Liver (tissue), 9 donors: Measurements from ENCODE around the gene CGNL1. TPM values are rescaled to one million over a fixed set of nuclear protein-coding genes. Genes with fewer than 3 reads are reported as not detected.

Experiments used
- DNase-seq: peaks from one replicate; pipeline ENCODE4 v3.0.0-alpha.2; 2017; ENCODE audit warnings: low spot score
- H3K27ac ChIP-seq, 2 donors: one replicate each; pipeline ENCODE4 v1.7.0; 2013; ENCODE audit warnings: inconsistent platforms in 2 of 2, low read length in 2 of 2, control low read depth in 1 of 2, low read depth in 1 of 2, mild to moderate bottlenecking in 1 of 2
- H3K27me3 ChIP-seq, 4 donors: one replicate each; pipeline versions ENCODE4 v1.6.1 to v1.7.0; 2013; ENCODE audit warnings: low read length in 3 of 4, inconsistent platforms in 1 of 4, mild to moderate bottlenecking in 1 of 4, moderate library complexity in 1 of 4; ENCODE audit not compliant: control insufficient read depth in 4 of 4, insufficient read depth in 4 of 4
- H3K36me3 ChIP-seq, 4 donors: one replicate each; pipeline versions ENCODE4 v1.6.1 to v1.7.0; 2013; ENCODE audit warnings: low read length in 3 of 4, mild to moderate bottlenecking in 3 of 4, low read depth in 1 of 4, moderate library complexity in 1 of 4; ENCODE audit not compliant: control insufficient read depth in 4 of 4, insufficient read depth in 3 of 4
- H3K4me1 ChIP-seq, 4 donors: one replicate each; pipeline versions ENCODE4 v1.6.1 to v1.7.0; 2013; ENCODE audit warnings: low read length in 3 of 4, mild to moderate bottlenecking in 3 of 4, moderate library complexity in 1 of 4; ENCODE audit not compliant: control insufficient read depth in 4 of 4, insufficient read depth in 4 of 4
- H3K4me3 ChIP-seq, 3 donors: one replicate each; pipeline versions ENCODE4 v1.6.1 to v1.7.0; 2013; ENCODE audit warnings: low read length in 3 of 3, control low read depth in 1 of 3, low read depth in 1 of 3, mild to moderate bottlenecking in 1 of 3
- H3K9ac ChIP-seq, 2 donors: one replicate each; pipeline ENCODE4 v1.7.0; 2013; ENCODE audit warnings: low read length in 2 of 2, mild to moderate bottlenecking in 2 of 2, moderate library complexity in 2 of 2, control low read depth in 1 of 2, low read depth in 1 of 2
- H3K9me3 ChIP-seq, 4 donors: one replicate each; pipeline versions ENCODE4 v1.6.1 to v1.7.0; 2013; ENCODE audit warnings: low read length in 3 of 4; ENCODE audit not compliant: control insufficient read depth in 4 of 4
- ATF3 ChIP-seq: IDR thresholded peaks from 2 replicates; pipeline ENCODE4 v1.6.1; 2016; ENCODE audit warnings: antibody characterized with exemption
- CTCF ChIP-seq: fragments of 150-350 bp; IDR thresholded peaks from 2 replicates; pipeline ENCODE4 v1.5.1; 2017; ENCODE audit warnings: improper control_type of control experiment, low read depth, low read length; ENCODE audit not compliant: missing input control
- EGR1 ChIP-seq, 2 donors: IDR thresholded peaks; 2 replicates each; pipeline ENCODE4 v1.6.1; 2016 to 2018; ENCODE audit warnings: antibody characterized with exemption in 2 of 2, low read depth in 2 of 2
- FOXA1 ChIP-seq: IDR thresholded peaks from 2 replicates; pipeline ENCODE4 v1.6.1; 2016; ENCODE audit warnings: antibody characterized with exemption
- FOXA2 ChIP-seq: IDR thresholded peaks from 2 replicates; pipeline ENCODE4 v1.6.1; 2016; ENCODE audit warnings: antibody characterized with exemption
- GABPA ChIP-seq, 2 donors: IDR thresholded peaks in 1 of 2; conservative IDR thresholded peaks in 1 of 2; 2 replicates each; pipeline ENCODE4 v1.6.1; 2016; ENCODE audit warnings: antibody characterized with exemption in 2 of 2, mild to moderate bottlenecking in 1 of 2, moderate library complexity in 1 of 2
- HNF4A ChIP-seq, 2 donors: conservative IDR thresholded peaks; 2 replicates each; pipeline ENCODE4 v1.6.1; 2016; ENCODE audit warnings: antibody characterized with exemption in 2 of 2, mild to moderate bottlenecking in 2 of 2
- HNF4G ChIP-seq: IDR thresholded peaks from 2 replicates; pipeline ENCODE4 v1.6.1; 2016; ENCODE audit warnings: antibody characterized with exemption
- JUND ChIP-seq, 2 donors: IDR thresholded peaks; 2 replicates each; pipeline ENCODE4 v1.6.1; 2016; ENCODE audit warnings: antibody characterized with exemption in 2 of 2
- MAX ChIP-seq: IDR thresholded peaks from 2 replicates; pipeline ENCODE4 v1.6.1; 2016; ENCODE audit warnings: antibody characterized with exemption
- NR2F2 ChIP-seq: IDR thresholded peaks from 2 replicates; pipeline ENCODE4 v1.6.1; 2016; ENCODE audit warnings: antibody characterized with exemption
- RAD21 ChIP-seq, 2 donors: IDR thresholded peaks; 2 replicates each; pipeline ENCODE4 v1.6.1; 2016; ENCODE audit warnings: antibody characterized with exemption in 2 of 2, mild to moderate bottlenecking in 2 of 2
- REST ChIP-seq: IDR thresholded peaks from 2 replicates; pipeline ENCODE4 v1.6.1; 2016; ENCODE audit warnings: antibody characterized with exemption, mild to moderate bottlenecking
- RXRA ChIP-seq, 2 donors: IDR thresholded peaks; 2 replicates each; pipeline ENCODE4 v1.6.1; 2017 to 2018; ENCODE audit warnings: antibody characterized with exemption in 2 of 2, mild to moderate bottlenecking in 1 of 2
- SP1 ChIP-seq: IDR thresholded peaks from 2 replicates; pipeline ENCODE4 v1.6.1; 2018; ENCODE audit warnings: antibody characterized with exemption, mild to moderate bottlenecking
- TAF1 ChIP-seq: conservative IDR thresholded peaks from 2 replicates; pipeline ENCODE4 v1.6.1; 2016; ENCODE audit warnings: antibody characterized with exemption, mild to moderate bottlenecking
- YY1 ChIP-seq: IDR thresholded peaks from 2 replicates; pipeline ENCODE4 v1.6.1; 2016; ENCODE audit warnings: antibody characterized with exemption, mild to moderate bottlenecking
- ZBTB33 ChIP-seq: IDR thresholded peaks from 2 replicates; pipeline ENCODE4 v1.6.1; 2016; ENCODE audit warnings: antibody characterized with exemption
- WGBS: extraction: QIAGEN DNeasy Blood & Tissue Kit; methylation state at CpG from one replicate; pipeline ENCODE4 v1.1.7; 2013; 5-methylcytosine and 5-hydroxymethylcytosine counted together
- polyA plus RNA-seq, 2 donors: library from polyadenylated mRNA; stranded (reverse) in 1 of 2; unstranded in 1 of 2; fragments of 200-250 nt in 1 of 2; fragments of >200 nt in 1 of 2; fragmentation: Nextera tagmentation in 1 of 2; extraction: Ambion mirVana in 1 of 2; gene quantifications; one replicate each; pipeline versions ENCODE4 v1.2.1 to v1.2.3, GENCODE V29; 2013 to 2015
- total RNA-seq, 2 donors: library from RNA; depleted of rRNA; stranded (reverse); fragments of >200 nt; gene quantifications; one replicate each; pipeline ENCODE4 v1.2.3, GENCODE V29; 2014
- donor health status: healthy.
- donor health status: healthy.
- donor health status: healthy.
- donor health status: healthy.
- donor health status: healthy.

Gene CGNL1
- total and polyA plus RNA-seq, 4 donors, result 12.0 to 31.9 (median 16.1) TPM

- no peaks in the 10 kb centered on the region for H3K27me3 ChIP-seq
- no peak for TF ChIP-seq HNF4A (conservative IDR thresholded peaks at IDR 0.05)
- TF ChIP-seq EGR1 (IDR thresholded peaks at IDR 0.05; ENCODE audit: low read depth in 2 of 2), result no peak
- no peak for TF ChIP-seq MAX
- no peak for TF ChIP-seq NR2F2
- no peak for TF ChIP-seq CTCF
- TF ChIP-seq TAF1, result no peak
- no peak for TF ChIP-seq HNF4G
- TF ChIP-seq FOXA1, result no peak
- no peak for TF ChIP-seq SP1
- TF ChIP-seq ZBTB33, result no peak
- no peak for TF ChIP-seq RAD21 (IDR thresholded peaks at IDR 0.05)
- TF ChIP-seq REST, result no peak
- no peak for TF ChIP-seq RXRA (IDR thresholded peaks at IDR 0.05)
- TF ChIP-seq GABPA (IDR thresholded peaks at IDR 0.05 in 1 of 2, conservative IDR thresholded peaks at IDR 0.05 in 1 of 2), result no peak
- TF ChIP-seq ATF3, result no peak
- TF ChIP-seq FOXA2, result no peak
- no peak for TF ChIP-seq YY1
- no peak for TF ChIP-seq JUND (IDR thresholded peaks at IDR 0.05)
- no peak overlapping the region for H3K4me3 ChIP-seq
- H3K27ac ChIP-seq, result no peak overlapping the region
- no peaks in the 10 kb centered on the region for H3K9me3 ChIP-seq
- WGBS, result 94% methylated on average over 3 of the region's 3 CpGs
- no peak for DNase-seq
- H3K9ac ChIP-seq, result no peak overlapping the region
- H3K4me1 ChIP-seq, result no peaks in the 10 kb centered on the region
- H3K36me3 ChIP-seq, result peaks cover 3 to 31% (median 24%) of the 10 kb centered on the region in 4 donors
Measured at GRCh38 chr15:57446393-57446792, 70.1 kb downstream of the CGNL1 start.

- H3K36me3 ChIP-seq, result peaks cover 4 to 44% (median 34%) of the 10 kb centered on the region in 4 donors
- no peak overlapping the region for H3K9ac ChIP-seq
- DNase-seq, result no peak
- no peak overlapping the region for H3K4me3 ChIP-seq
- H3K9me3 ChIP-seq, result no peaks in the 10 kb centered on the region
- H3K4me1 ChIP-seq, result no peaks in the 10 kb centered on the region
- no peak for TF ChIP-seq MAX
- TF ChIP-seq HNF4A (conservative IDR thresholded peaks at IDR 0.05), result no peak
- no peak for TF ChIP-seq RXRA (IDR thresholded peaks at IDR 0.05)
- TF ChIP-seq FOXA1, result no peak
- no peak for TF ChIP-seq NR2F2
- TF ChIP-seq YY1, result no peak
- TF ChIP-seq JUND (IDR thresholded peaks at IDR 0.05), result no peak
- no peak for TF ChIP-seq FOXA2
- TF ChIP-seq RAD21 (IDR thresholded peaks at IDR 0.05), result no peak
- no peak for TF ChIP-seq EGR1 (IDR thresholded peaks at IDR 0.05; ENCODE audit: low read depth in 2 of 2)
- no peaks in the 10 kb centered on the region for H3K27me3 ChIP-seq
- no peak overlapping the region for H3K27ac ChIP-seq
Measured at GRCh38 chr15:57451555-57451954, 75.2 kb downstream of the CGNL1 start.
